ENCODE data around the gene ZNF831. TPM values are rescaled to one million over a fixed set of nuclear protein-coding genes. Genes with fewer than 3 reads are reported as not detected.

The ZNF831 gene
- polyA plus RNA-seq, 1 of the 3 experiments (the other 2 are of a cell fraction), result not detected

DNA sequence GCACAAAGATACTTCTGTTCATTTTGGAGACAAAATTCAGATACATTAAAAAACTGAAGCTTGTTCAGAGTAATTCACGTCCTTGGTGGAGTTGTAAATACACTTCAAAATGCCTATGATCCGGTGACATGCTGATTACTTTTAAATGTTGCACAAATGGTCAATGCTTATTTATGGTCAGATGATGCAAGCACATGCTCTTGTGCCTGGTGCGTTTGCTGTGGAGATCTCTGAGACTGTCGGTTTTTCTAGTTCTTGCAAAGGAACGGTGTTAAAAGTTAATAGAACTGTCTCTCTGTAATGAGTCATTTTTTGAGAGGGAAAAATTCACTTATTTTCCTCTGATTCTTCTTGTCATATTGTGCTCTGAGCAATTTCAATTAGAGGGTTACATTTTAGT lies 91.6 kb downstream of the ZNF831 start:
- Histone ChIP-seq H3K27me3 (ENCODE audit: insufficient read depth) (no peaks in the 10 kb centered on the region; the same call in 1 of the 2 replicates), H3K9ac (no peak overlapping the region), H3K36me3 (replicated peaks in 1 of 2; ENCODE audit: control insufficient read depth in 1 of 2, insufficient read depth in 2 of 2, low read length in 1 of 2) (no peaks in the 10 kb centered on the region), H2AFZ (ENCODE audit: low read depth) (no peak overlapping the region), H4K20me1 (ENCODE audit: insufficient read depth) (no peaks in the 10 kb centered on the region), H3K4me3 (ENCODE audit: low read depth in 2 of 2, low read length in 1 of 2) (no peak overlapping the region), H3K27ac (ENCODE audit: low read depth in 2 of 2, low read length in 1 of 2) (no peak overlapping the region), H3K9me3 (no peaks in the 10 kb centered on the region), H3K79me2 (ENCODE audit: insufficient read depth) (no peaks in the 10 kb centered on the region), H3K4me2 (no peak overlapping the region), H3K4me1 (ENCODE audit: control insufficient read depth in 1 of 2, insufficient read depth in 2 of 2, low read depth in 1 of 2, low read length in 1 of 2) (peaks cover 0 to 5% of the 10 kb centered on the region in 2 experiments; a peak in 1 of 4 replicates), H3K9me2 (no peaks in the 10 kb centered on the region), H3F3A (replicated peaks; ENCODE audit: insufficient read depth) (no peaks in the 10 kb centered on the region)
- ChIA-PET CTCF (interaction anchor here (3.6 kb wide), 1 partner anchor 13 kb away, joined by 11 read pairs; no protein-coding TSS in a partner anchor), POLR2A (no interaction called here)
- TF ChIP-seq TAF1 (IDR thresholded peaks at IDR 0.05; ENCODE audit: borderline replicate concordance, low read depth, low read length) (no peak), IRF3 (IDR thresholded peaks at IDR 0.05; ENCODE audit: low read depth, low read length) (no peak), FOXJ3 (CRISPR knock-in tag; IDR thresholded peaks at IDR 0.05) (no peak), SIN3A (IDR thresholded peaks at IDR 0.05; ENCODE audit: borderline replicate concordance, low read depth, low read length) (no peak), GATA2 (CRISPR knock-in tag; IDR thresholded peaks at IDR 0.05) (no peak), REST (IDR thresholded peaks at IDR 0.05; ENCODE audit: low read depth, low read length) (no peak), ELF1 (IDR thresholded peaks at IDR 0.05) (no peak), RAD21 (IDR thresholded peaks at IDR 0.05; ENCODE audit: low read length) (no peak), SMC3 (IDR thresholded peaks at IDR 0.05; ENCODE audit: low read depth, low read length) (no peak), TEAD4 (IDR thresholded peaks at IDR 0.05; ENCODE audit: borderline replicate concordance, insufficient read depth) (no peak), MEF2A (IDR thresholded peaks at IDR 0.05; ENCODE audit: borderline replicate concordance, low read depth) (no peak), RXRA (IDR thresholded peaks at IDR 0.05; ENCODE audit: borderline replicate concordance, low read depth) (no peak), EZH2phosphoT487 (IDR thresholded peaks at IDR 0.05; ENCODE audit: borderline replicate concordance, low read depth) (no peak), RFX5 (IDR thresholded peaks at IDR 0.05; ENCODE audit: low read length) (no peak)
- TF ChIP-seq, protein P1, sequence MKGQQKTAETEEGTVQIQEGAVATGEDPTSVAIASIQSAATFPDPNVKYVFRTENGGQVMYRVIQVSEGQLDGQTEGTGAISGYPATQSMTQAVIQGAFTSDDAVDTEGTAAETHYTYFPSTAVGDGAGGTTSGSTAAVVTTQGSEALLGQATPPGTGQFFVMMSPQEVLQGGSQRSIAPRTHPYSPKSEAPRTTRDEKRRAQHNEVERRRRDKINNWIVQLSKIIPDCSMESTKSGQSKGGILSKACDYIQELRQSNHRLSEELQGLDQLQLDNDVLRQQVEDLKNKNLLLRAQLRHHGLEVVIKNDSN (IDR thresholded peaks at IDR 0.05; ENCODE audit: borderline replicate concordance, low read depth), result no peak
- DNase-seq, result no peak
- 63% methylated on average over 5 of the region's 5 CpGs for WGBS (ENCODE audit: low lambda C conversion rate)
